Fibroblast of lung (primary cell): ENCODE results near the gene ZNF543. TPM values are rescaled to one million over a fixed set of nuclear protein-coding genes. Genes with fewer than 3 reads are reported as not detected.
A peak's percentile ranks its signal among the peaks of the same experiment; 100 is the strongest.

Experiments used
- DNase-seq, 2 donors: peaks; one replicate each; pipeline versions ENCODE4 v3.0.0 to v3.0.0-alpha.2; 2010; ENCODE audit warnings: low read depth in 2 of 2
- H2AFZ ChIP-seq: 2 replicates; pipeline ENCODE4 v1.5.1; 2012; ENCODE audit warnings: low read length, control low read depth, inconsistent platforms
- H3K27ac ChIP-seq: 2 replicates; pipeline ENCODE4 v1.5.1; 2011; ENCODE audit warnings: low read length, control low read depth; ENCODE audit not compliant: insufficient read depth
- H3K27me3 ChIP-seq: 2 replicates; pipeline ENCODE4 v1.5.1; 2011; ENCODE audit warnings: mild to moderate bottlenecking, low read length; ENCODE audit not compliant: control insufficient read depth, insufficient read depth
- H3K36me3 ChIP-seq: 2 replicates; pipeline ENCODE4 v1.5.1; 2011; ENCODE audit warnings: low read length; ENCODE audit not compliant: control insufficient read depth, insufficient read depth
- H3K4me1 ChIP-seq: 2 replicates; pipeline ENCODE4 v1.5.1; 2011; ENCODE audit warnings: low read length; ENCODE audit not compliant: control insufficient read depth, insufficient read depth; ENCODE audit errors: extremely low read depth
- H3K4me2 ChIP-seq: 2 replicates; pipeline ENCODE4 v1.5.1; 2011; ENCODE audit warnings: low read length, control low read depth; ENCODE audit not compliant: insufficient read depth; ENCODE audit errors: extremely low read depth
- H3K4me3 ChIP-seq, 4 experiments: fragments of 200-600 bp in 1 of 4; sonication (generic) in 1 of 4; replicated peaks in 1 of 4; 2 replicates each; pipeline ENCODE4 v1.5.1; 2011 to 2016; ENCODE audit warnings: low read length in 4 of 4, low read depth in 3 of 4, mild to moderate bottlenecking in 3 of 4, control low read depth in 2 of 4, inconsistent platforms in 1 of 4, mixed read lengths in 1 of 4; ENCODE audit not compliant: insufficient read depth in 1 of 4; ENCODE audit errors: control extremely low read depth in 1 of 4
- H3K79me2 ChIP-seq: 2 replicates; pipeline ENCODE4 v1.5.1; 2012; ENCODE audit warnings: mild to moderate bottlenecking, low read length, inconsistent platforms; ENCODE audit not compliant: control insufficient read depth, insufficient read depth
- H3K9ac ChIP-seq: 2 replicates; pipeline ENCODE4 v1.5.1; 2011; ENCODE audit warnings: mild to moderate bottlenecking, low read length, control low read depth; ENCODE audit not compliant: insufficient read depth
- H3K9me3 ChIP-seq: 2 replicates; pipeline ENCODE4 v1.5.1; 2012; ENCODE audit warnings: low read depth, low read length; ENCODE audit not compliant: control insufficient read depth, insufficient read depth
- H4K20me1 ChIP-seq: 2 replicates; pipeline ENCODE4 v1.5.1; 2011; ENCODE audit warnings: low read length; ENCODE audit not compliant: control insufficient read depth, insufficient read depth; ENCODE audit errors: extremely low read depth
- EZH2 ChIP-seq: IDR thresholded peaks from 2 replicates; pipeline ENCODE4 v1.5.1; 2012; ENCODE audit warnings: low read length, control low read depth, mild to moderate bottlenecking; ENCODE audit errors: missing control alignments
- polyA plus RNA-seq, 2 donors: library from polyadenylated mRNA; depleted of rRNA in 1 of 2; stranded (reverse) in 1 of 2; unstranded in 1 of 2; fragments of >200 nt; gene quantifications; 2 replicates each; pipeline ENCODE4 v1.2.1, GENCODE V29; 2011 to 2012; ENCODE audit warnings: missing spikeins in 1 of 2
- total RNA-seq: library from RNA; depleted of rRNA; stranded (reverse); fragments of >200 nt; gene quantifications from 2 replicates; pipeline ENCODE4 v1.2.1, GENCODE V29; 2014
- TF ChIP-seq, protein P1 (sequence below), 2 donors: IDR thresholded peaks in 1 of 2; conservative IDR thresholded peaks in 1 of 2; 1 replicate in 1 of 2; 2 replicates in 1 of 2; pipeline ENCODE4 v1.5.1; 2011 to 2012; ENCODE audit warnings: low read length in 2 of 2, control low read depth in 1 of 2, inconsistent platforms in 1 of 2, low read depth in 1 of 2, mild to moderate bottlenecking in 1 of 2

ZNF543 gene
- total and polyA plus RNA-seq, 2 donors (not counting 1 experiment from before 2014, with no cell fraction given): 2.8 to 12.9 TPM

DNA sequence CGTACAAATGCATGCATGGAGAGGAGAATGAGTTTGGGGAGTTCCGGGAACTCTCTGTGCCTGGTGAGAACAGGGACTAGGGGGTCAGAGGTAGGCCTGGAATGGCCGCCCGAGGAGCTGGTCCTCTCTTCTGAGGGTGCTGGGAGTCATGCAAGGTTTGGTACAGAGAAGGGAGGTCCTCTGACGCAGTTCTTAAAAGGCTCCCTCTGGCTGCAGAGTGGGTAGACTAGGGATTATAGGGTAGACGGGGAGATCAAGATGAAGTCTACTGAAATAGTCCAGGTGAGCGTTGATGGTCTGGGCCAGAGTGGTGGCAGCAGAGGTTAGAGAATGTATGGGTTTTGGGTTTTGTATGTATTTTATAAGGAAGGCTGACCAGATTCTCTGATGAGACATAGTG is 31.6 kb downstream of the ZNF543 start:
- H3K9ac ChIP-seq: peak overlapping the region; percentile 86
- no peaks in the 10 kb centered on the region for H3K9me3 ChIP-seq
- H2AFZ ChIP-seq: no peak overlapping the region
- peak overlapping the region; percentile 84 for H3K27ac ChIP-seq
- DNase-seq: no peak
- peaks cover 12% of the 10 kb centered on the region for H3K36me3 ChIP-seq
- peak overlapping the region; percentile 79 for H3K4me2 ChIP-seq
- H3K4me3 ChIP-seq: peak overlapping the region; percentile 77 to 100 (median 90)
- peaks cover 29% of the 10 kb centered on the region for H3K79me2 ChIP-seq
- TF ChIP-seq, protein P1, sequence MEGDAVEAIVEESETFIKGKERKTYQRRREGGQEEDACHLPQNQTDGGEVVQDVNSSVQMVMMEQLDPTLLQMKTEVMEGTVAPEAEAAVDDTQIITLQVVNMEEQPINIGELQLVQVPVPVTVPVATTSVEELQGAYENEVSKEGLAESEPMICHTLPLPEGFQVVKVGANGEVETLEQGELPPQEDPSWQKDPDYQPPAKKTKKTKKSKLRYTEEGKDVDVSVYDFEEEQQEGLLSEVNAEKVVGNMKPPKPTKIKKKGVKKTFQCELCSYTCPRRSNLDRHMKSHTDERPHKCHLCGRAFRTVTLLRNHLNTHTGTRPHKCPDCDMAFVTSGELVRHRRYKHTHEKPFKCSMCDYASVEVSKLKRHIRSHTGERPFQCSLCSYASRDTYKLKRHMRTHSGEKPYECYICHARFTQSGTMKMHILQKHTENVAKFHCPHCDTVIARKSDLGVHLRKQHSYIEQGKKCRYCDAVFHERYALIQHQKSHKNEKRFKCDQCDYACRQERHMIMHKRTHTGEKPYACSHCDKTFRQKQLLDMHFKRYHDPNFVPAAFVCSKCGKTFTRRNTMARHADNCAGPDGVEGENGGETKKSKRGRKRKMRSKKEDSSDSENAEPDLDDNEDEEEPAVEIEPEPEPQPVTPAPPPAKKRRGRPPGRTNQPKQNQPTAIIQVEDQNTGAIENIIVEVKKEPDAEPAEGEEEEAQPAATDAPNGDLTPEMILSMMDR (conservative IDR thresholded peaks at IDR 0.05 in 1 of 2, IDR thresholded peaks at IDR 0.05 in 1 of 2; ENCODE audit: low read depth in 1 of 2, low read length in 2 of 2): no peak
- no peak for TF ChIP-seq EZH2
- H4K20me1 ChIP-seq: no peaks in the 10 kb centered on the region
- peaks cover 2% of the 10 kb centered on the region for H3K4me1 ChIP-seq
- H3K27me3 ChIP-seq: no peaks in the 10 kb centered on the region

DNA sequence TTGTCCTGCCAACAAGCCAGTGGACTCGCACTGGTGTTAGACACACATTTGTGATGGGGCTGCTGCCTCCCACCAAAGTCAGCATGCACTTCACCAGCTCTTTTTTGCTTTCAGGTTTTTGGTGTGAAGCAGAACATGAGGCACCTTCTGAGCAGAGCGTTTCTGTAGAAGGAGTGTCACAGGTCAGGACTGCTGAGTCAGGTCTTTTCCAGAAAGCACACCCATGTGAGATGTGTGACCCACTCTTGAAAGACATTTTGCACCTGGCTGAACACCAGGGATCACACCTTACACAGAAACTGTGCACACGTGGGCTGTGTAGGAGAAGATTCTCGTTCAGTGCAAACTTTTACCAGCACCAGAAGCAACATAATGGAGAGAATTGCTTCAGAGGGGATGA is 35.6 kb downstream of the ZNF543 start:
- Histone ChIP-seq H3K79me2 (peaks cover 29% of the 10 kb centered on the region), H3K9ac (no peak overlapping the region), H3K27ac (no peak overlapping the region), H3K4me2 (no peak overlapping the region), H3K36me3 (peaks cover 15% of the 10 kb centered on the region), H3K27me3 (no peaks in the 10 kb centered on the region), H3K4me3 (no peak overlapping the region), H2AFZ (no peak overlapping the region), H3K4me1 (no peaks in the 10 kb centered on the region), H4K20me1 (no peaks in the 10 kb centered on the region), H3K9me3 (no peaks in the 10 kb centered on the region)
- TF ChIP-seq EZH2: no peak
- TF ChIP-seq, protein P1 (conservative IDR thresholded peaks at IDR 0.05 in 1 of 2, IDR thresholded peaks at IDR 0.05 in 1 of 2; ENCODE audit: low read depth in 1 of 2, low read length in 2 of 2): no peak
- no peak for DNase-seq

DNA sequence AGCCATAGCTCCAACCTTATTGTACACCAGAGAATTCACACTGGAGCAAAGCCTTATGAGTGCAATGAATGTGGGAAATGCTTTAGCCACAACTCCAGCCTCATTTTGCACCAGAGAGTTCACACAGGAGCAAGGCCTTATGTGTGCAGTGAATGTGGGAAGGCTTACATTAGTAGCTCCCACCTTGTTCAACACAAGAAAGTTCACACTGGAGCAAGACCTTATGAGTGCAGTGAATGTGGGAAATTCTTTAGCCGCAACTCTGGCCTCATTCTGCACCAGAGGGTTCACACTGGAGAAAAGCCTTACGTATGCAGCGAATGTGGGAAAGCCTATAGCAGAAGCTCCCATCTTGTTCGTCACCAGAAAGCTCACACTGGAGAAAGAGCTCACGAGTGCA is 37.1 kb downstream of the ZNF543 start:
- Histone ChIP-seq H4K20me1 (no peaks in the 10 kb centered on the region), H3K27ac (no peak overlapping the region), H3K4me1 (peaks cover under 1% of the 10 kb centered on the region), H3K27me3 (no peaks in the 10 kb centered on the region), H3K4me2 (no peak overlapping the region), H2AFZ (no peak overlapping the region), H3K79me2 (peaks cover 16% of the 10 kb centered on the region), H3K9ac (no peak overlapping the region), H3K4me3 (no peak overlapping the region), H3K36me3 (peaks cover 15% of the 10 kb centered on the region), H3K9me3 (no peaks in the 10 kb centered on the region)
- no peak for TF ChIP-seq EZH2
- TF ChIP-seq, protein P1 (conservative IDR thresholded peaks at IDR 0.05 in 1 of 2, IDR thresholded peaks at IDR 0.05 in 1 of 2; ENCODE audit: low read depth in 1 of 2, low read length in 2 of 2): no peak
- no peak for DNase-seq
